Glutamatergic neuron (in vitro differentiated cells): Measurements from ENCODE around the gene SPI1. TPM values are rescaled to one million over a fixed set of nuclear protein-coding genes. Genes with fewer than 3 reads are reported as not detected.

Source experiments
- DNase-seq: peaks from one replicate; pipeline ENCODE4 v3.0.0; 2022
- H3K27ac Mint-ChIP-seq: one replicate; pipeline ENCODE4 v1.8.0; 2020; ENCODE audit warnings: mild to moderate bottlenecking, mixed read lengths, inconsistent platforms; ENCODE audit not compliant: unreplicated experiment
- H3K27me3 Mint-ChIP-seq: one replicate; pipeline ENCODE4 v1.8.0; 2020; ENCODE audit warnings: mild to moderate bottlenecking, moderate library complexity, mixed read lengths, inconsistent platforms; ENCODE audit not compliant: unreplicated experiment
- H3K36me3 Mint-ChIP-seq: one replicate; pipeline ENCODE4 v1.8.0; 2020; ENCODE audit warnings: mild to moderate bottlenecking, mixed read lengths, inconsistent platforms; ENCODE audit not compliant: unreplicated experiment
- H3K4me1 Mint-ChIP-seq: one replicate; pipeline ENCODE4 v1.8.0; 2020; ENCODE audit warnings: mild to moderate bottlenecking, low read depth, mixed read lengths, inconsistent platforms; ENCODE audit not compliant: unreplicated experiment
- H3K4me3 Mint-ChIP-seq: one replicate; pipeline ENCODE4 v1.8.0; 2020; ENCODE audit warnings: mild to moderate bottlenecking, mixed read lengths, inconsistent platforms; ENCODE audit not compliant: unreplicated experiment
- H3K9me3 Mint-ChIP-seq: one replicate; pipeline ENCODE4 v1.8.0; 2020; ENCODE audit warnings: mild to moderate bottlenecking, moderate library complexity, mixed read lengths, inconsistent platforms; ENCODE audit not compliant: unreplicated experiment
- long read RNA-seq: library from polyadenylated mRNA; unstranded; transcript quantifications from one replicate; pipeline ENCODE4 v2.0.0, GENCODE V29; 2020; ENCODE audit not compliant: unreplicated experiment
- total RNA-seq: library from RNA; stranded (reverse); fragmentation: NEBNext Ultra II Directional; extraction: Animal tissue kit (Norgen Biotek cat#: 25700); gene quantifications from one replicate; pipeline ENCODE4 v1.2.1, GENCODE V29; 2021; ENCODE audit not compliant: unreplicated experiment
- TF ChIP-seq, protein P1 (sequence below): fragments of 200-600 bp; sonication (generic); IDR thresholded peaks from one replicate; pipeline ENCODE4 v1.5.0; 2021; ENCODE audit not compliant: partially characterized antibody, unreplicated experiment

Gene SPI1
- total RNA-seq, result not detected
- long read RNA-seq, result 0 reads

DNA sequence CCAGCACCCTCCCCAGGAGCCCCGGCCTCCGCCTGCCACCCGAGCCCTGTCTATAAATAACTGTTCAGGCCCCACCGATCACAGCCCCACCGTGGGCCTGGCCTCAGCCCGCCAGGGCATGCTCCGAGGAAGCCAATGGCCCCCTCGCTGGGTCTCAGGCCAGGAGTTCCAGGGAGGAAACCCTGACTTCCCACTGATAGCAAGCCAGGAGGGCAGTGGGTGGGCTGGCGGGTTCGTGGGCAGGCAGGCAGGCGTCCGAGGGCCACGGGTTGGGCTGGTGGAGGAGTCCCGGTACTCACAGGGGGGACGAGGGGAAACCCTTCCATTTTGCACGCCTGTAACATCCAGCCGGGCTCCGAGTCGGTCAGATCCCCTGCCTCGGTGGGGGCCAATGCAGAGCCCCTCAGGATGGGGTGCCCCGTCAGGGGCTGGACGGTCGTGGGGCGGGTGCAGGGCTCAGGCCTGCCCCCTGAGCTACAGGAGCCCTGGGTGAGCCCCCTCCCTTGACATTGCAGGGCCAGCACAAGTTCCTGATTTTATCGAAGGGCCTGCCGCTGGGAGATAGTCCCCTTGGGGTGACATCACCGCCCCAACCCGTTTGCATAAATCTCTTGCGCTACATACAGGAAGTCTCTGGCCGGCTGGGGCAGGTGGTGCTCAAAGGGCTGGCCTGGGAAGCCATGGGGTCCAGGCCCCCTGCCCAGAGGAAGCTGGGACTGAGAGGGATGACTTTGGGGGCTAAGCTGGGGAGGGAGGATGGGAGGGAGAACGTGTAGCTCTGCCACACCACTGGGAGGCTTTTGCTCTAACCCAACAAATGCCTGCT is at the start of gene SPI1:
Gene SPI1 (minus strand): TSS at position 538 of the 826 bp plus-strand sequence. CDS start 194 bp downstream, at position 344.
- Mint-ChIP-seq H3K9me3 (peaks cover 2% of the 10 kb centered on the region), H3K4me3 (no peak within 1 kb of the TSS), H3K27me3 (no peaks in the 10 kb centered on the region), H3K27ac (no peak within 1 kb of the TSS), H3K36me3 (no peaks in the 10 kb centered on the region), H3K4me1 (no peaks in the 10 kb centered on the region)
- no peak for DNase-seq
- TF ChIP-seq, protein P1, sequence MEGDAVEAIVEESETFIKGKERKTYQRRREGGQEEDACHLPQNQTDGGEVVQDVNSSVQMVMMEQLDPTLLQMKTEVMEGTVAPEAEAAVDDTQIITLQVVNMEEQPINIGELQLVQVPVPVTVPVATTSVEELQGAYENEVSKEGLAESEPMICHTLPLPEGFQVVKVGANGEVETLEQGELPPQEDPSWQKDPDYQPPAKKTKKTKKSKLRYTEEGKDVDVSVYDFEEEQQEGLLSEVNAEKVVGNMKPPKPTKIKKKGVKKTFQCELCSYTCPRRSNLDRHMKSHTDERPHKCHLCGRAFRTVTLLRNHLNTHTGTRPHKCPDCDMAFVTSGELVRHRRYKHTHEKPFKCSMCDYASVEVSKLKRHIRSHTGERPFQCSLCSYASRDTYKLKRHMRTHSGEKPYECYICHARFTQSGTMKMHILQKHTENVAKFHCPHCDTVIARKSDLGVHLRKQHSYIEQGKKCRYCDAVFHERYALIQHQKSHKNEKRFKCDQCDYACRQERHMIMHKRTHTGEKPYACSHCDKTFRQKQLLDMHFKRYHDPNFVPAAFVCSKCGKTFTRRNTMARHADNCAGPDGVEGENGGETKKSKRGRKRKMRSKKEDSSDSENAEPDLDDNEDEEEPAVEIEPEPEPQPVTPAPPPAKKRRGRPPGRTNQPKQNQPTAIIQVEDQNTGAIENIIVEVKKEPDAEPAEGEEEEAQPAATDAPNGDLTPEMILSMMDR, result no peak

DNA sequence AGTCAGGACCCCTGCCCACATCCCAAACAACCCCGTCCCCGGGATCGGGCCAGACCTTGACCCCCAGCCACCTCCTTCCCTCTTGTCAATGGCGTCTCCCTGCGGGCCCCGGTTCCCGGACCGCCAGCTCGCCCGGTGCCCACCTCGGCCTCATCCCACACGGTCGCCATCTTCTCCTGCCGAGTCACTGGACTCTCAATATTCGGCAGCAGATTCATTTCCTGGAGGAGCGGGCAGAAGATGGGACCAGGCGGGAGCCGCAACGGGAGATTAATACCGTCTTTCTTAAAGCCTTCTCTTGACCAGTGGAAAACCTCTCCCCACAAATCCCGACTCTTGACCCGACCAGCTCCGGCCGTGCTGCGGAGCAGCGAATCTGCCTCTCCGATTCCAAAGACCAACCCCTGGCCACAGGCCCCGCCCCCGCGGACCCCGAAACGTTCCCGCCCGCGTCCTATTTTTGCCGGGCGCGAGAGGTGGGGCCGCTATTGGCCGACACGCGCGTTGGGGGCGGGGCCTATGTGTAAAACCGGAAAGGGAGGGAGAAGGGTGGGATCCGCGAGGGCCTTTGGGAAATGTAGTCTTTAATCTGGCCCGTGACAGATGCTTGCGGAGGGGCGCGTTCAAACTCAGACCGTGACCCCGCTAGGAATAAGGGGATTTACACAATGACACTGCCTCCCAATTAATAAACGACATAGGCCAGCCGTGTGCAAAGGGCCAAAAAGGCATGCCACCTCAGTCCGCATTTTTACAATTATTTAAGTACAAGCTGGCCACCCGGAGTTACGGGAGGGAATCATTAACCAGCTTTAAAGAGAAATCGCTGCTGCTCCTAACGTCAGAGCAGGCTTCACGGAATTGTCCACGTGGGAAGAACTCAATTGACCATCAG is 48.0 kb upstream of the SPI1 start, which contains the start of gene PSMC3:
Gene PSMC3 (minus strand): TSS at position 378 of the 895 bp plus-strand sequence. CDS start 160 bp downstream, at position 218.
- H3K27me3 Mint-ChIP-seq, result peaks cover 12% of the 10 kb centered on the region
- peak within 1 kb of the TSS; percentile 99 for H3K27ac Mint-ChIP-seq
- H3K4me3 Mint-ChIP-seq, result peak within 1 kb of the TSS; percentile 99
- peak; percentile 100 for DNase-seq
- peaks cover 10% of the 10 kb centered on the region for H3K9me3 Mint-ChIP-seq
- H3K36me3 Mint-ChIP-seq, result no peaks in the 10 kb centered on the region
- peaks cover 5% of the 10 kb centered on the region for H3K4me1 Mint-ChIP-seq
- TF ChIP-seq, protein P1, result no peak

DNA sequence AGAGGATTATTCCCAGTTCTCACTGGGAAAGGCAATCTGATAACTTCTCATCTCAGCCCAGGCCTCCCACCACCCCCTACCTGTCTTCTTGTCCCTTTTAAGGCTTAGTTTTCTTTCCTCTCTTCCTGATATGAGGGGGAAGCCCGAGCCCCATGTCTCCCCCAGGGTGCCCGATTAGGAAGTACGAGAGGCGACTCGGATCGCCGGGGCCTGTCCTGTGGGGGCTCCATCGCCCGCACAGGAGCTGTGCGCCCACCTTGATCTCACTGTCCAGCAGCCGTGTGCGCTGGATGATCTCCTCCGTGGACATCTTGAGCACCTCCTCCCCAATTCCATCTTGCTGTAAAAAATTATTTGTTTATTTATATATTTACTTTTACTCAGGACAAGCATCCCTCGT is 47.3 kb upstream of the SPI1 start:
- TF ChIP-seq, protein P1, result no peak
- Mint-ChIP-seq H3K27ac (peak overlapping the region; percentile 99), H3K4me3 (peak overlapping the region; percentile 99), H3K27me3 (peaks cover 12% of the 10 kb centered on the region), H3K36me3 (no peaks in the 10 kb centered on the region), H3K4me1 (peaks cover 5% of the 10 kb centered on the region), H3K9me3 (peaks cover 10% of the 10 kb centered on the region)
- no peak for DNase-seq

DNA sequence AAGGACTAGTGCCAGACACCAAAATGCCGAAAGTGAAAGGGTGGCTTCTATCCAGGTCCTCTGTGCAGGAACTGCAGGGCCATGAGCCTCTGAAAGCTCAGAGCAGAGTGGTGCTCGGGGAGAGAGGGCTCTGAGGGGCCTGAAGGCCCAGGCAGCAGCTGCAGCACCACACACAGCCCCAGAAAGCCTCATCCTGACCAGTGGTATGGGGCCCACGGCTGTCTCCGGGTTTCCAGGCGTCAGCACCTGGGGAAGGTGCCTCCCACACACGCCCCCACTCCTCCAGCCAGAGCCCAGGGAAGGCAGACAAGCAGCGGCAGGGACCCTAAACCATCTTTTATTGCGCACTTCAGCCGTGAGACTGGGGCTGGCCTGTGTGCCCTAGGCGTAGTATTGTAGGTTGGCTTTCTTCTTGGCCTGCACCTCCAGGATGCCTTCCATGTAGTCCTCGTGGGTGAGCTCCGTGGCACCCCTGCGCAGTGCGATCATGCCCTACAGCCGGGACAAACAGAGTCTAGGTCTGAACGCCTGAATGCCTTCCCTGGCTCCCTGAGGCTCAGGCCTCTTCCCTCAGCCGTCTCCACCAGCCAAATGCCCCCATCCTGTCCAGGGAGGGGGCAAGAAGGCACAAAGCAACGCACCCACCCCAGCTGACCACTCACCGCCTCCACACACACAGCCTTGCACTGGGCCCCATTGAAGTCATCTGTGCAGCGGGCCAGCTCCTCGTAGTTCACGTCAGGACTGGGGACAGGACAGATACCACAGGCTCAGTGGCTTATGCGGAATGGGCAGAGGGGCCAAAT is 40.3 kb upstream of the SPI1 start:
- Mint-ChIP-seq H3K9me3 (peaks cover 6% of the 10 kb centered on the region), H3K27me3 (peaks cover 7% of the 10 kb centered on the region), H3K4me3 (no peak overlapping the region), H3K36me3 (peaks cover 9% of the 10 kb centered on the region), H3K27ac (no peak overlapping the region), H3K4me1 (no peaks in the 10 kb centered on the region)
- TF ChIP-seq, protein P1, result no peak
- DNase-seq, result no peak
